WTC11 (cell line): ENCODE measurements around the gene TBRG4. TPM values are rescaled to one million over a fixed set of nuclear protein-coding genes. Genes with fewer than 3 reads are reported as not detected.

Source experiments
- ATAC-seq: fragments of 200-7000 bp; cut with Tn5 transposase; 2 replicates; pipeline ENCODE4 v1.10.0; 2021; ENCODE audit warnings: mild to moderate bottlenecking, moderate library complexity
- CTCF ChIA-PET: fragments of 300-600 bp; sonication (Branson Sonifier 250); formaldehyde crosslinking; loops from one replicate; lab custom pipeline; 2021; ENCODE audit warnings: antibody characterized with exemption; lab: Charles Lee
- POLR2A ChIA-PET: fragments of 350-600 bp; sonication (Branson Sonifier 250); formaldehyde crosslinking; loops from one replicate; lab custom pipeline; 2021; ENCODE audit warnings: antibody characterized with exemption; lab: Charles Lee
- DNase-seq: peaks from one replicate; pipeline ENCODE4 v3.0.0; 2021; ENCODE audit warnings: low spot score
- H3K27ac Mint-ChIP-seq: 2 replicates; pipeline ENCODE4 v1.8.0; 2021; ENCODE audit warnings: mixed read lengths
- H3K27me3 Mint-ChIP-seq: 2 replicates; pipeline ENCODE4 v1.8.0; 2021; ENCODE audit warnings: low read depth, mild to moderate bottlenecking, moderate library complexity, mixed read lengths
- H3K36me3 Mint-ChIP-seq: 2 replicates; pipeline ENCODE4 v1.8.0; 2021; ENCODE audit warnings: mixed read lengths
- H3K4me1 Mint-ChIP-seq: 2 replicates; pipeline ENCODE4 v1.8.0; 2022; ENCODE audit warnings: mixed read lengths
- H3K4me3 Mint-ChIP-seq: 2 replicates; pipeline ENCODE4 v1.8.0; 2021; ENCODE audit warnings: mild to moderate bottlenecking, moderate library complexity, mixed read lengths
- H3K9me3 Mint-ChIP-seq: 2 replicates; pipeline ENCODE4 v1.8.0; 2021; ENCODE audit warnings: mixed read lengths
- AR ChIP-seq: fragments of 250-450 bp; sonication (Bioruptor Pico); IDR thresholded peaks from 2 replicates; pipeline ENCODE4 v1.9.0; 2021; ENCODE audit warnings: mild to moderate bottlenecking
- CREM ChIP-seq: sonication (generic); formaldehyde crosslinking; IDR thresholded peaks from 2 replicates; pipeline ENCODE4 v1.8.1; 2022; ENCODE audit warnings: mild to moderate bottlenecking, missing genetic modification reagents, moderate library complexity
- E2F4 ChIP-seq: sonication (generic); formaldehyde crosslinking; IDR thresholded peaks from 2 replicates; pipeline ENCODE4 v1.8.1; 2022; ENCODE audit warnings: low read depth, mild to moderate bottlenecking, moderate library complexity, missing genetic modification reagents, borderline replicate concordance
- GRHL2 ChIP-seq: fragments of 250-450 bp; sonication (Bioruptor Pico); IDR thresholded peaks from 2 replicates; pipeline ENCODE4 v1.8.0; 2022; ENCODE audit warnings: mild to moderate bottlenecking, moderate library complexity; ENCODE audit not compliant: insufficient replicate concordance, severe bottlenecking
- HMGA2 ChIP-seq: fragments of 250-450 bp; sonication (Bioruptor Pico); IDR thresholded peaks from 2 replicates; pipeline ENCODE4 v1.4.0; 2021; ENCODE audit warnings: mild to moderate bottlenecking, moderate library complexity
- MYBL2 ChIP-seq: sonication (generic); formaldehyde crosslinking; IDR thresholded peaks from 2 replicates; pipeline ENCODE4 v1.8.1; 2023; ENCODE audit warnings: mild to moderate bottlenecking, moderate library complexity, missing genetic modification reagents
- PRRX2 ChIP-seq: fragments of 250-450 bp; sonication (Bioruptor Pico); IDR thresholded peaks from 2 replicates; pipeline ENCODE4 v1.8.0; 2021; ENCODE audit warnings: mild to moderate bottlenecking
- RELA ChIP-seq: sonication (generic); formaldehyde crosslinking; IDR thresholded peaks from 2 replicates; pipeline ENCODE4 v1.8.1; 2022; ENCODE audit warnings: missing genetic modification reagents, mild to moderate bottlenecking, borderline replicate concordance
- SP1 ChIP-seq: sonication (generic); formaldehyde crosslinking; conservative IDR thresholded peaks from 2 replicates; pipeline ENCODE4 v1.8.1; 2022; ENCODE audit warnings: missing genetic modification reagents
- TCF7 ChIP-seq: sonication (generic); formaldehyde crosslinking; IDR thresholded peaks from 2 replicates; pipeline ENCODE4 v1.8.0; 2022; ENCODE audit warnings: mild to moderate bottlenecking, low read depth, missing genetic modification reagents, moderate library complexity
- TEAD1 ChIP-seq: sonication (generic); formaldehyde crosslinking; IDR thresholded peaks from 2 replicates; pipeline ENCODE4 v1.8.0; 2022; ENCODE audit warnings: mild to moderate bottlenecking, missing genetic modification reagents
- TP53 ChIP-seq: sonication (generic); formaldehyde crosslinking; IDR thresholded peaks from 2 replicates; pipeline ENCODE4 v1.8.1; 2023; ENCODE audit warnings: mild to moderate bottlenecking, missing genetic modification reagents
- USF1 ChIP-seq: sonication (generic); formaldehyde crosslinking; IDR thresholded peaks from 2 replicates; pipeline ENCODE4 v1.8.0; 2022; ENCODE audit warnings: mild to moderate bottlenecking, missing genetic modification reagents
- ZBTB43 ChIP-seq: sonication (generic); formaldehyde crosslinking; IDR thresholded peaks from 2 replicates; pipeline ENCODE4 v1.8.1; 2023; ENCODE audit warnings: mild to moderate bottlenecking, missing genetic modification reagents
- ZNF138 ChIP-seq: sonication (generic); formaldehyde crosslinking; conservative IDR thresholded peaks from 2 replicates; pipeline ENCODE4 v1.8.1; 2022; ENCODE audit warnings: mild to moderate bottlenecking, moderate library complexity, missing genetic modification reagents
- ZNF232 ChIP-seq: sonication (generic); formaldehyde crosslinking; IDR thresholded peaks from 2 replicates; pipeline ENCODE4 v1.8.0; 2022; ENCODE audit warnings: mild to moderate bottlenecking, missing genetic modification reagents
- ZNF396 ChIP-seq: fragments of 250-450 bp; sonication (Bioruptor Pico); IDR thresholded peaks from 2 replicates; pipeline ENCODE4 v1.8.0; 2021; ENCODE audit warnings: mild to moderate bottlenecking, moderate library complexity, borderline replicate concordance
- ZNF425 ChIP-seq: fragments of 250-450 bp; sonication (Bioruptor Pico); conservative IDR thresholded peaks from 2 replicates; pipeline ENCODE4 v1.9.0; 2021; ENCODE audit warnings: mild to moderate bottlenecking
- total RNA-seq: library from RNA; stranded (reverse); gene quantifications from 3 replicates; pipeline ENCODE4 v1.2.3, GENCODE V29; 2021
- TF ChIP-seq, protein P1 (sequence below): fragments of 250-450 bp; sonication (Bioruptor Pico); IDR thresholded peaks from 2 replicates; pipeline ENCODE4 v1.8.0; 2021; ENCODE audit warnings: mild to moderate bottlenecking

The TBRG4 gene
- total RNA-seq, 1 experiment from 2014 or later: 167 TPM

DNA sequence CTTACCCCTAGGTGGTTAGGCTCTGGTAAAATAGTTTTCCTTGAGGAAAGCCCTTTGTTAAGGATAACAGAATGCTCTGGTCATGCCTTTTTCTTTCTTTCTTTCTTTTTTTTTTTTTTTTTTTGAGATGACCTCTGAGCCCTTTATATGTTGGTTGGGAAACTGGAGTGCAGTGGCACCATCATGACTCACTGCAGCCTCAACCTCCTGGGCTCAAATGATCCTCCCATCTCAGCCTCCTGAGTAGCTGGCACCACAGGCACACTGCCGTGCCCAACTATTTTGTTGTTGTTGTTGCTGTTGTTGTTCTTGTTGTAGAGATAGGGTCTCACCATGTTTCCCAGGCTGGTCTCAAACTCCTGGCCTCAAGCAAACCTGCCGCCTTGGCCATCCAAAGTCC, 50.1 kb downstream of the TBRG4 start (continued):
- TF ChIP-seq, protein P1, sequence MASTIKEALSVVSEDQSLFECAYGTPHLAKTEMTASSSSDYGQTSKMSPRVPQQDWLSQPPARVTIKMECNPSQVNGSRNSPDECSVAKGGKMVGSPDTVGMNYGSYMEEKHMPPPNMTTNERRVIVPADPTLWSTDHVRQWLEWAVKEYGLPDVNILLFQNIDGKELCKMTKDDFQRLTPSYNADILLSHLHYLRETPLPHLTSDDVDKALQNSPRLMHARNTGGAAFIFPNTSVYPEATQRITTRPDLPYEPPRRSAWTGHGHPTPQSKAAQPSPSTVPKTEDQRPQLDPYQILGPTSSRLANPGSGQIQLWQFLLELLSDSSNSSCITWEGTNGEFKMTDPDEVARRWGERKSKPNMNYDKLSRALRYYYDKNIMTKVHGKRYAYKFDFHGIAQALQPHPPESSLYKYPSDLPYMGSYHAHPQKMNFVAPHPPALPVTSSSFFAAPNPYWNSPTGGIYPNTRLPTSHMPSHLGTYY: no peak

- Mint-ChIP-seq H3K4me3 (no peak overlapping the region), H3K36me3 (no peaks in the 10 kb centered on the region; the same call in 1 of the 2 replicates), H3K9me3 (peaks cover 4% of the 10 kb centered on the region; the same call in 1 of the 2 replicates), H3K27ac (peak overlapping the region; percentile 20; the same call in 1 of the 2 replicates), H3K27me3 (no peaks in the 10 kb centered on the region), H3K4me1 (no peaks in the 10 kb centered on the region)
- ChIA-PET CTCF (no interaction called here), POLR2A (no interaction called here)
- no peak for ATAC-seq
- no peak for DNase-seq
- TF ChIP-seq E2F4: no peak
- TF ChIP-seq, protein P1: no peak
- TF ChIP-seq CREM (CRISPR knock-in tag): no peak
- no peak for TF ChIP-seq RELA (CRISPR knock-in tag)
- no peak for TF ChIP-seq GRHL2 (CRISPR knock-in tag)
- TF ChIP-seq ZNF138 (CRISPR knock-in tag): no peak
- no peak for TF ChIP-seq ZNF425 (CRISPR knock-in tag)
- no peak for TF ChIP-seq PRRX2 (CRISPR knock-in tag)
- no peak for TF ChIP-seq ZNF232 (CRISPR knock-in tag)
- no peak for TF ChIP-seq TCF7 (CRISPR knock-in tag)
- no peak for TF ChIP-seq USF1 (CRISPR knock-in tag)
- no peak for TF ChIP-seq AR (CRISPR knock-in tag)
- TF ChIP-seq ZBTB43 (CRISPR knock-in tag): no peak
- no peak for TF ChIP-seq TP53
- no peak for TF ChIP-seq HMGA2
- no peak for TF ChIP-seq MYBL2 (CRISPR knock-in tag)
- TF ChIP-seq ZNF396 (CRISPR knock-in tag): no peak
- TF ChIP-seq TEAD1 (CRISPR knock-in tag): no peak
- no peak for TF ChIP-seq SP1 (CRISPR knock-in tag)
These were observed 51.2 kb downstream of the TBRG4 start for GRCh38 chr7:45060295-45060694.
